Stimulated activated CD8-positive, alpha-beta memory T cell treated with anti-CD3 and anti-CD28 coated beads, Interleukin-12 subunit alpha, Interleukin-12 subunit beta, amount 100 ng/mL, for 1 hour (primary cell): Measurements from ENCODE around the gene BTBD16.

Source experiments
- DNase-seq: peaks from one replicate; pipeline ENCODE4 v3.0.0-alpha.2; 2020; ENCODE audit warnings: low read depth

Gene BTBD16

GRCh38 chr10:122311716-122312115 is 40.6 kb downstream of the BTBD16 start:
- DNase-seq: no peak

- no peak for DNase-seq
Measured at GRCh38 chr10:122316224-122316884, 45.3 kb downstream of the BTBD16 start.

- DNase-seq: no peak
Measured at GRCh38 chr10:122321960-122322359, 50.9 kb downstream of the BTBD16 start.

DNA sequence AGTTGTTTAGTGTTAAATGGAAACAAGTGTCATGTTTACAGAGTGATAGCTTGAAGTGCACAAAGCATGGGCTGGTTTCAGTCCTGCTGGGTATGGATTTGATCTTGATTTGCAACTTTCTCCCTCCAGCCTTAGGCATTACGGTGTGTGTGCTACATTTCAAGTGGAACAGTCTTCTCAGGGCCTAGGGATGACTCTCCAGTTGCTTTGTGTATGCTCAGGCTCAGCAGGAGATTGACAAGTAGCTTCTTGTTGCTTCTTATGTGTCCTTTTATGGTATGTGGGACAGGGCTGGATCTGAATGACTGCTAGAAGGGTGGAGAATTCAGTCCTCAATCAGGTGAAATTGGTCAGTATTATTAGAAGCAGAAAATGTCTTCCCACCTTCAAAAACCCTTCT is 52.1 kb downstream of the BTBD16 start:
- no peak for DNase-seq

DNA sequence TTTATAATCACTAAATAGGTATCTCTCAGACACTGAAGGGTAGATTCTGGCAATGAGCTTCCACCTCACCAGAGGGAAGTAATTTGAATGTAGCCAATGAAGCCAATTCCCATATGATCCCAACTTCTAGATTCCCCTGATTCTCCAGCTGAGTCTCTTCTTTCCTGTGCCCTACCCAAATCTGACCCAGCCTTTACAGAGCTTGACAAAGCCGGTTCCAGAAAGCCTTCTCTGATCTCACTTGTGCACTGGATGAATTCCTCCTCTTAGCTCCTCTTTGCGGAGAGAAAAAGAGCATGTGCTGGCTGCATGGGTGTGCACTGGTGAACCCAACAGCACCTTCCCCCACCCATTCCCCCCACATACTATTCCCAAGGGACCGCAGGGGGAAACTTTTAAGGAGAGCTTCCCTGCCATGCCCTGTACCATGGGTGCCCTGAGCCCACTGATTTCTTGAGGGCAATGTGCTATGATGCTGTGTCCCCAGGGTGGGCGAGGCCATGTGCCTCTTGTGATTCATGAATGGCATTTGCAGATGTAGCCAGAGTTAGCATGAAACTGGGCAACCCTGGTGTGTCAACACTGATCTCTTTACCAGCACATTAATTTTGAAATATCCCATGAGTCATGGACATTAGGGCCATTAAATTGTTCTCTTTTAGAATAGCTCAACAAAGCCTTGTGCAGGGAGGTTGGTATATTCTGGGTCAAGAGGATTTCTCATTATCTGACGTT is 53.0 kb downstream of the BTBD16 start:
- no peak for DNase-seq

- DNase-seq: no peak
Measured at GRCh38 chr10:122325235-122325634, 54.1 kb downstream of the BTBD16 start.

DNA sequence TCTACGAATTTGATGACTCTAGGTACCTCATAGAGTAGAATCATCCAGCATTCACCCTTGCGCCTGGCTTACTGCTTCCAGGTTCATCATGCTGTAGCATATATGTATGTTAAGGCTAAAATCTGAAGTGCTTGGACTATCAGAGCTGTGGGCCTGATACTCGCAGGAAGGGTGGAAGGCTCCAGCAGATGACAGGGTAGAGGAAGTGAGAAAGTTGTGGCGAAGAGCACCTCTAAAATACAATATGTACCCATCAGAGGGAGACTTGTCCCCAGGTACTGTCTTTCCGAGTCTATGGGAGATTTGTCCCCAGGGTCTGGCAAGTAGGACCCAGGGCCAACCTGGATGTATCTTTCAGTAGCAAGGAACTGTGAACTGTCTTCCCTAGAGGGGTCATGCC is 55.3 kb downstream of the BTBD16 start:
- DNase-seq: no peak

GRCh38 chr10:122326806-122327205 is 55.7 kb downstream of the BTBD16 start:
- no peak for DNase-seq

- DNase-seq: no peak
Measured at GRCh38 chr10:122327237-122328206, 56.4 kb downstream of the BTBD16 start.

GRCh38 chr10:122328676-122329075 is 57.6 kb downstream of the BTBD16 start:
- DNase-seq: no peak

- DNase-seq: no peak
Measured at GRCh38 chr10:122329416-122329815, 58.3 kb downstream of the BTBD16 start.

- DNase-seq: no peak
Measured at GRCh38 chr10:122331100-122331499, 60.0 kb downstream of the BTBD16 start.

- DNase-seq: no peak
Measured at GRCh38 chr10:122331615-122332446, 60.7 kb downstream of the BTBD16 start.

DNA sequence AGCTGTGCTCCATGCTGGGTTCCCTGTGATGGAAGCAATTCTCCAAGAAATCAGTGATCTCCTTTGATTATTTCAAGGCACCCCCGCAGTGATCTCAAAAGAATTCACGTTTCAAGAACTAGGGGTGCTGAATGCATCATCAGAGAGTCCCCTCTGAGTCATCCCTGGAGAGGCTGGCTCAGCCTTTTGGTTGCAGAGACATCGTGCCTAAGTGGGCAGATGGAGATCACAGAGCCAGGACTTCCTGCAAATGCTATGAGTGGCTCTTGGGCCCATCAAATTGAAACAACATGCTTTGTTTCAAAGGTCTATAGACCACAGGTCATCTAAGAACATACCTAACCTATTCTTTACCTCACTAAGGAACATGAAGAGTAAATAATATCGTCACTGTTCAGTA is 61.9 kb downstream of the BTBD16 start:
- DNase-seq: no peak

- no peak for DNase-seq
Measured at GRCh38 chr10:122336332-122336731, 65.2 kb downstream of the BTBD16 start.

- DNase-seq: no peak
Measured at GRCh38 chr10:122336961-122337360, 65.9 kb downstream of the BTBD16 start.

GRCh38 chr10:122338609-122339441 is 67.7 kb downstream of the BTBD16 start:
- DNase-seq: no peak

DNA sequence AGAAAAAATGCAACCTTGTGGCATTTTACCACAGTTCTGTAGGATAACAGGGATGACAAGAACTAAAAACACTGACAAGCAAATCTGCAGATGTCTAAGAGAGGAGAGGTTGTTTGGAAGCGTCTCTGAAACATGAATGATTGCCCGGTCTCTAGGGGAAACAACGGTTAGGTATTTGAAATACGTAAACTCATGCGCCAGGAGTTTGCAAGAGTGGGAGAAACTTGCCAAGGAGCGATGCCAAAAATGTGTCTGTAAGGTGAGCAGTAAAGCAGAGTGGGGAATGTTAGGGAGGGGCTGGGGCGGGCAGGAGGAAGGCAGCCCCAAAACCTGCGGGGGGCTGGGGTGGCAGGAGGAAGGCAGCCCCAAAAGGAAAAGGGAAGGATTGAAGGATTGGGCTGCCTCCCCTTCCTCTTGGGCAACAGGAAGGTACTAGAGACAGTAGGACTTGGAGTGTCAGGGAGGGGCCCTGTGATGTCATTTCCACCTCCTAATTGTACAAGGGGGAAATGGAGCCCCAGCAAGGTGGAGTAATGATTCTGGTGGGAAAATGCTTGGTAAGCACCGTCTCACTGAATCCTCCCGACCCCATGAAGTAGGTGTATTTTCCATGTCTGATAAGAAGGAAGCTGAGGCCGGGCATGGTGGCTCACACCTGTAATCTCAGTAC is 70.2 kb downstream of the BTBD16 start:
- no peak for DNase-seq

DNA sequence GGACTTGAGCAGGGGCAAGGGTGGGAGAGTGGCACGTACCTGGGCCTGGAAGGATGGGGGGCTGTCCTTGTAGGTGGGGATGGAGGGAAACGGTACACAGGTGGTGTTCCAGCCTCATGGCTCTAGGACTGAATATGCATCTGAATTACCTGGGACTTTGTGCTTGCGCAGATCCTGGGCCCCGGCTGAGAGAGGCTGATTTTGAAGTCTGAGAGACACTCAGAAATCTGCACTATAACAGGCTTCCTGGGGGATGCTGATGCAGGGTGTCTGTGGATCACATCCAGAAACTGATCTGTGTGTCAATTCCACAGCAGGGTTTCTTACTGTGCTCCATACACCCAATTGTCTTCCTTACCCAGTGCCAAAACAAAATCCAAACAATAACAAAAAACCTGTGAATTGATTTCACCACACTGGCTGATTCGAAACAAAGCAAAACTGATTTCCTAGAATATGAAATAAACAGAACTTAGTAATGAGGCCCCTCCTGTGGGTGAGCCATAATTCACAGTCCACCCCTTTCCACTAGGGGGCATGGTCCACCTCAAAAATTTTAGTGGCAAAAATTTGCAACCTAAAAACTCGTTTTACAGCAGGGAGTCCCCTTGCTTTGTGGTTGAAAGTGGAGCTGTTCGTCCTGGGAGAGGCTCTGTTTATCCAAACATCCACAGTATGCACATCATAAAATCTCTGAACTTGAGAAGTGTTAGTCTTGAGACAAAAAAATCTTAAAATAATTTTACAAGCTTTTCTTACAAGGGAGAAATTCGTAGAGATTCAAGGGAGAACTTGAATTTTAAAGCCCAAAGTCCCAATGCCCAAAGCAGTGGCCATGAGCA is 71.4 kb downstream of the BTBD16 start:
- peak; percentile 36 for DNase-seq
